ENCODE data around the gene CALML5.
"Not testable (repeated sequence)": the region's sequence is repeated elsewhere in the genome, so short reads cannot be mapped to it uniquely, and the experiment has no call there.

The CALML5 gene

DNA sequence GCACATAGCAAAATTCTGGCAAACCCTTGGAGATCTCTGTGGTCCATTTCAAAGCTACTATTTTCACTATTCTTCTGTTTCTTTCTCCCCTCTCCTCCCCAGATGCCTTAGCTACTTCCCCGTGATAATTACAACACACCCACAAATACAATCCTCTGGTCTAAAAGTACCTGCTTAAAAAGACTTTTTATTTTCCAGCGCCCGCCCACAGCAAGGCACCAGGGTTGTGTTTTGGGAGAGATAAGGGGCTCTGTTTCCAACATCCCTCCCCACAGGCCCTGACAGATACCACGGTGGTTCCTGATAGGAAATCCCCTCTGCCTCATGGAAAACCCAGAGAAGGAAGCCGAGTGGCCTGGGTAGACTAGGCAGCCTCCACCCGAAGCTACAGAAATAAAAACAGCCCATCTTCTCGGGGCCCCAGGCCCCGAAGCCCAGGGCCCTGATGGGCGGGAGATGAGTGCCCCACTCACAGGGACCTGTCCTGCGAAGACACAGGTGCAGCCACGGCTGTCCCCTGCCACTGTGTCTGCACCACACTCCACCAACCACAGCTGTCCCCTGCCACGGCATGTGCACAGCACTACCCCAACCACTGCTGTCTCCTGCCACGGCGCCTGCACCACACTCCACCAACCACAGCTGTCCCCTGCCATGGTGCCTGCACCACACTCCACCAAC lies 19.7 kb downstream of the CALML5 start:
- no peak for DNase-seq

DNA sequence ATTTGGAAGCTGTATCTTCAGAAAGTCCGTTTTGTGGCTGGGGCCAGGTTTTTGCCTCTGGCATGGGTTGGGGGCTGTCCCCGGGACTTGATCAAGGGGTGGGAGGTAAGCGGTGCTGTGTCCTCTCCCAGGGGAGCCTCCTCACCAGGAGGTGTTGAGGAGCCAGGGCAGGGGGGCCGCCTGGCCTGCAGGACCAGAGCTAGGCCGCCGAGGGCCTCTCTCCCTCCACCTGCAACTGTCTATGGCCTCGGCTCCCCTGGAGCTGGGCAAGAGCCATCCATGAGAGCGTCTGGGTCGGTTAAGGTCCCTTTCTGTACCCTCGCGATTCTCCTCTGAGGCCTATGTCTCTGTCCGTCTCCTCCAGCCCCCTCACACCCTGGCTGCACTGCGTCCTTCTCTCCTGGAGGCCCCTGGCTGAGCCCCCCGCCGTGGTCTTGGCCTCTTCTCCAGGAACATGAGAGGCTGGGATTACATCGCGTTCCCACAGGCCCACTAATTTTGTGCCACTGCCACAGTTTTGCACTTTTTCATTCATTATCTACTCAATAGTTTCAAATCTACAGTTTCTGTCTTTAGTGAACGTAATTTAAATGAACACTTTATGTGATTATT lies 20.6 kb downstream of the CALML5 start:
- no peak for DNase-seq

GRCh38 chr10:5477948-5478693 lies 21.2 kb downstream of the CALML5 start:
- DNase-seq: no peak

DNA sequence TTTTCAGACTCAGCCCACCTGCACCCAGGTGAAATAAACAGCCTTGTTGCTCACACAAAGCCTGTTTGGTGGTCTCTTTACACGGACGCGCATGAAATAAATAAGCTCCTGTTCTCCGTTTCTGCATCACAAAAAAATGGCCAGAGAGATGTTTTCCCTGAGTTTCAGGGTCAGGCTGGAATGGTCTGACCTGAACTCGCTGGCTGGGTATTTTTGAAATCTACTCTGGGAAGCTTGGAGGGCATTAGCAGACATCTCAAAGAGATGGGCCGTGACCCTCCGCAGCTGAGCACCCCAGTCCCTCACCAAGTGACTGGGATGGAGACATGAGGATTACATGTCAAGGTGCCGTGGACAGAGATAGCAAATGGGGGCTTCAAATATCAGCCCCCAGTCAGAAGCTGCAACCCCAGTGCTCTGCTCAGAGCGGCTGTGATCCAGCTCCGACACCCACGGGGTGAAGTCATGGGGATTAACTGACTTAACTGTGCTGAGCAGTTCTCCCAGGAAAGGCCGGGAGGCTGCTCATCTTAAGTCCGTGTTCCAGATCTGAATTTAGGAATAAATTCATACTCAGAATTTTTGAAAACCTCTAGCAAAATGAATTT lies 22.3 kb downstream of the CALML5 start:
- DNase-seq: no peak

- DNase-seq: not testable (repeated sequence)
Observed at GRCh38 chr10:5475974-5476807, 23.2 kb downstream of the CALML5 start.

DNA sequence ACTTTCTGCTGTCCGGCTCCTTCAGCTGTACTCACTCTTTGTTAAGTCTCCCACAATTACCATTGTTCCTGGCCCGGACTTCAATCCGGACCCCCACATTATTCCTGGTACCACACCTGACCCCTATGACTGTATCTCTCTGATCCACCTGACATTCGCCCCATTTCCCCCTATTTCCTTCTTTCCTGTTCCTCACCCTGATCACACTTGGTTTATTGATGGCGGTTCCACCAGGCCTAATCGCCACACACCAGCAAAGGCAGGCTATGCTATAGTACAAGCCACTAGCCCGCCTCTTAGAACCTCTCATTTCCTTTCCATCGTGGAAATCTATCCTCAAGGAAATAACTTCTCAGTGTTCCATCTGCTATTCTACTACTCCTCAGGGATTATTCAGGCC lies 24.3 kb downstream of the CALML5 start:
- not testable (repeated sequence) for DNase-seq

DNA sequence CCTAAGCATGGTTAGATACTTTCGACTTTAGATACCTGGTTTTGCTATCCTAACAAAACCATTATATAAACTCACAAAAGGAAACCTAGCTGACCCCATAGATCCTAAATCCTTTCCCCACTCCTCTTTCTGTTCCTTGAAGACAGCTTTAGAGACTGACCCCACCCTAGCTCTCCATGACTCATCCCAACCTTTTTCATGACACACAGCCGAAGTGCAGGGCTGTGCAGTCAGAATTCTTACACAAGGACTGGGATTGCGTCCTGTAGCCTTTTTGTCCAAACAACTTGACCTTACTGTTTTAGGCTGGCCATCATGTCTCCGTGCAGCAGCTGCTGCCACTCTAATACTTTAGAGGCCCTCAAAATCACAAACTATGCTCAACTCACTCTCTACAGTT lies 24.7 kb downstream of the CALML5 start:
- not testable (repeated sequence) for DNase-seq

DNA sequence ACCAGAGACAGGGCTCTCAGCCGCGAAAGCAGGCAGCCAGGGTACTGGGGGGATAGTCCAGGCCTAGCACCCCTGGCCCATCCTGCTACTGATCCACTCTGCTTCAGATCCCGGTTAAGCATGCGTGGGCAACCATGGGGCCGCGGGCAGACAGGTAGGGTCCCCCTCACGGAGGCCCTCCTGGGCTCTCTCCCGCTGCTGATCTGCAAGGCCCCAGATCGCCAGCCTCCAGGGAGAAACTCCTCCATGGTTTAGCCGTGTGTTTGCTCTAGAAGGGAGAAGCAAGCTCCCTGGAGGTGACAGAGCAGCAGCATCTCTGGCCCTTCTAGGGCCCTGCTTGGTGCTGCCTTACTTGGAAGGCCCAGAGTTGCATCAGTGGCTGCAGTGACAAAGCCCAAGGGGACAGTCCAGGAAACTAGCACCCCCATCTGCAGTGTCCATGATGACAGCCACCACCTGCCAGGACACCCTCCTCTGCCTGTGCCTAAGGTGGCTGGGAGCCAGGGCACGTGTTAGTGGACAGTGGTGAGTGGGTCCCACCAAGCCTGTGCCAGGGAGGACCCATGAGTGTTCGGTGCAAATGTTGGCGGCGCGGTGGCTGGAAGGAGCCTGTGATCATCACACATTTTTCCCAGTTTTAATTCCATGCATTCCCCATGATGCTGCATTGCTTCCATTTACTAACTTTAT lies 29.2 kb downstream of the CALML5 start:
- DNase-seq: no peak

- DNase-seq: no peak
Observed at GRCh38 chr10:5469353-5470061, 29.9 kb downstream of the CALML5 start.

DNA sequence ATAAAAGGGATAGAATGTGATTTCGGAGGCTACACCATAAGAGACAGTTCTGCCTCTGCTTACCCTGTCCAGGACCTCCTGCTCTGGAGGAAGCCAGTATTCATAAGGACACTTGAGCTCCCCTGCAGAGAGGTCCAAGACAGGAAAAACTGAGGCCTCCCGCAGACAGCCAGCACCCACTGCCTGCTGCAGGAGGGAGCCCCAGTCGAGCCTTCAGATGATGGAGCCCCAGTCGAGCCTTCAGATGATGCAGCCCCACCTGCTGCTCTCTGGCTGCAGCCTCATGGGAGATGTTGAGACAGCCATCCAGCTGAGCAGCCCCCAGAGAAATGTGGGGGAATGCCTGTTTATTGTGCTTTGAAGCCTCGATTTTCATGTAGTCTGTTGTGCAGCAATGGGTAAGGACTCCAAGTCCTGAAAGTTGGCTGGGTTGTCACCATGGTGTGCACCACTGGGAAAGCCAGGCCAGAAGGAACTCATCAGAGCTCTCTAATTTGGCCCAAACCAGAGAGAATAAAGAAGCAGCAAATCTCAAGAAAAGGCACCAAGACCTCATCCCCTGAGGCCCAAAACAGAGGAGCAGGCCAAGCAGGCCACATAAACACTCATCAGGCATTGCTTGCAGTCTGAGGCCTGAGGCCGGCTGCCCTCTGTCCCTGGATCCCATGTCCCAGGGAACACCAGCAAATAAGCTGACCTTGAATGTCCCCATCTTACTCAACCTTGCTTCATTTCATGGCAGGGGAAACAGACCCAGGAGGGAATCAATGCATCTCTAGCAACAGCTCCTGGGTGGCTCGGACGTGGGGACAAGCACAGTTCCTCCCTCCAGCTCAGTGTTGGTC lies 30.9 kb downstream of the CALML5 start:
- DNase-seq: no peak

DNA sequence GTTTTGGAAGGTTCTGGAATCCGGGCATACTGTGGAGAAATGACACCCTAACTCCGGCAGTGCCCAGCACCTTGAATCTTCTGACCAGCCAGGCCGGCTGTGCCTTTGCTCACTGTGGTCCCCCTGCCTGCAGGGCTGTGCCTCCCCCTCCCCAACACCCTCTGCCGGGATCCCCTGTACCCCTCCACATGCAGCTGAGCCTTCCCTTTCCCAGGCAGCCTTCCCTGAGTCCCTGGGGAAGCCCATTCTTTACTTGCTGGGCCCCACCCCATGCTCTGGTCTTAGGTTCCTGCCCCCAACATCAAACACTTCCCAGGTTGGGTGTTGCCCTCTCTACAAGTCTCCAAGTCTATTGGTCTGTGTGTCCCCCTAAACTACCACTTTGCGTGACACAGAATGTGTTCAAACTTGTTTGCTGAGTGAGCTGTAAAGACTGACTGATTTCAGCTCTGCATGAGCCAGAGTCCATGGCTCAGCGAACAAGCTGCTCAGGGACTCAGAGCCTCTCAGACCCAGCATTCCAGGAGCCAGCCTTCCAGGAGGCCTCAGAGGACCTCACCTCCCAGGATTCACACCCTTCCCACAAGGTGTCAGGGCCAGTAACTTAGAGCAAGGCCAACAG lies 31.6 kb downstream of the CALML5 start:
- no peak for DNase-seq

- no peak for DNase-seq
Observed at GRCh38 chr10:5467207-5467535, 32.2 kb downstream of the CALML5 start.

GRCh38 chr10:5466451-5467206 lies 32.7 kb downstream of the CALML5 start:
- no peak for DNase-seq

GRCh38 chr10:5465976-5466450 lies 33.4 kb downstream of the CALML5 start:
- DNase-seq: no peak

DNA sequence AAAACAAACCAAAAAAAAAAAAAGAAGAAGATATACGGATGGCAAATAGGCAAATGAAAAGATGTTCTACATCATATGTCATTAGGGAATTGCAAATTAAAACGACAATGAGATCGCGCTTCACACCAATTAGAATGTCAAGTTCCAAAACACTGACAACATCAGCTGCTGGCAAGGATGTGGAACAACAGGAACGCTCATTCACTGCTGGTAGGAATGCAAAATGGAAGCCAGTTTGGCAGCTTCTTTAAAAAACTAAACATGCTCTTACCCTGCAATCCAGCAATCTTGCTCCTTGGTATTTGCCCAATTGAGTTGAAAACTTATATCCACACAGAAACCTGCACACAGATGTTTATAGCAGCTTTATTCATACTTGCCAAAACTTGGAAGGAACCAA lies 34.8 kb downstream of the CALML5 start:
- DNase-seq: no peak

- no peak for DNase-seq
Observed at GRCh38 chr10:5462841-5463293, 36.5 kb downstream of the CALML5 start.

DNA sequence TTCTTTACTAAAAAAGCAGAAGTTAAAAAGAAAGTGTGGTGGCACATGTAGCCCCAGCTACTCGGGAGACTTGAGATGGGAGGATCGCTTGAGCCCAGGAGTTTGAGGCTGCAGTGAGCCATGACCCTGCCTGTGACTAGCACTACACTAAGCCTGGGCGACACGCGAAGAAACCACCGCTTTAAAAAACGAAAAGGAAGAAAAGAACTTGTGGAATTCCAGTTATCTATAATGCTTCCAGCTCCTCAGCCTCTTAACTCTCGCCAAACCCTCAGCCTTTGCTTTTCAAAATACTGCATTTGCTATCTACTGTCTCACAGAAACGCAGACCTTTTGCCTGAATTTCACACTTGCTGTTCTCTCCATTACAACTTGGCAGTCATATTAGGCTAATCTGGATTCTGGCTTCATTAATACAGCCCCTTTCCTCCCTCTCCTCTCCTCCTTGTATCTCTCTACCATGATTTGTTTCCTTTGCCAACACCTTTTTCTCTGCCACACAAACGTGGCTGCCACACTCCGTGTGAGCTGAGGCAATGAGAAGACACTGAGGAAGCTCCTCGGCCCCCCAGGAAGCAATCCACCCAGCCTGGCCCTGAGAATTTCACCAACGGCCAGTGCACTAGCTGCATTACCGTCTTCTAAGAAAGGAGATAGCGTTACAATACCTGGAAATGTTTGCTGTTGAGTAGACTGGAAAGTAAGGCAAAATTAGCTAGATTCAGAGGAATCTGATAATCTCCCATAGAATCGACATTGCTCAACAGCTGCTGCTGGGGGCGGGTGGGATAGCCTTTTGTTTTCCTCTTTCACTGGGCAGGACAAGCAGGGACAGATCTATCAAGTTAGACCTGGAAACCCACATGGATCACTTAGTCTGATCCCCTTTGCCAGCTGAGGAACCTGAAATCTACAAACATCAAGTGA lies 37.2 kb downstream of the CALML5 start:
- no peak for DNase-seq

GRCh38 chr10:5461203-5461588 lies 38.2 kb downstream of the CALML5 start:
- no peak for DNase-seq

Measured in CD4-positive, alpha-beta T cell treated with Interleukin-21 for 1 hour (primary cell).